Body of pancreas (tissue), 4 donors: Measurements from ENCODE around the gene PSG5. TPM values are rescaled to one million over a fixed set of nuclear protein-coding genes. Genes with fewer than 3 reads are reported as not detected.
"Not testable (repeated sequence)": the region's sequence is repeated elsewhere in the genome, so short reads cannot be mapped to it uniquely, and the experiment has no call there.

Source experiments
- ATAC-seq: fragments of 150-250 bp; one replicate; pipeline ENCODE4 v1.9.1; 2016
- DNase-seq, 4 donors: peaks; one replicate each; pipeline ENCODE4 v3.0.0-alpha.2; 2019
- H3K27ac ChIP-seq, 4 donors: fragments of 200-600 bp; sonication (generic); 1 replicate in 3 of 4; 2 replicates in 1 of 4; pipeline versions ENCODE4 v1.5.1 to v1.6.1; 2016 to 2019; ENCODE audit warnings: mild to moderate bottlenecking in 1 of 4, mixed read lengths in 1 of 4, moderate library complexity in 1 of 4
- H3K27me3 ChIP-seq, 2 donors: fragments of 200-600 bp; sonication (generic); one replicate each; pipeline ENCODE4 v1.6.0; 2016; ENCODE audit warnings: mild to moderate bottlenecking in 1 of 2
- H3K36me3 ChIP-seq, 2 donors: fragments of 200-600 bp; sonication (generic); replicated peaks in 1 of 2; 2 replicates each; pipeline ENCODE4 v1.5.1; 2016; ENCODE audit warnings: low read depth in 2 of 2; ENCODE audit not compliant: insufficient read depth in 1 of 2
- H3K4me1 ChIP-seq: fragments of 200-600 bp; sonication (generic); one replicate; pipeline ENCODE4 v1.6.0; 2016
- H3K4me3 ChIP-seq, 2 donors: fragments of 200-600 bp; sonication (generic); 1 replicate in 1 of 2; 2 replicates in 1 of 2; pipeline ENCODE4 v1.5.1; 2016 to 2019
- H3K9me3 ChIP-seq, 3 donors: fragments of 200-600 bp; sonication (generic); 1 replicate in 2 of 3; 2 replicates in 1 of 3; pipeline ENCODE4 v1.5.1; 2016
- CTCF ChIP-seq, 7 experiments: fragments of 450-650 bp in 4 of 7; fragments of 200-600 bp in 3 of 7; sonication (generic) in 3 of 7; IDR thresholded peaks; one replicate each; pipeline ENCODE4 v1.5.1; 2016 to 2019; ENCODE audit warnings: antibody characterized with exemption in 7 of 7
- POLR2A ChIP-seq, 3 donors: fragments of 450-650 bp; IDR thresholded peaks; one replicate each; pipeline ENCODE4 v1.6.1; 2016; ENCODE audit warnings: antibody characterized with exemption in 3 of 3, mild to moderate bottlenecking in 2 of 3
- WGBS, 2 donors: methylation state at CpG; one replicate each; pipeline ENCODE4 v1.1.5; 2017; 5-methylcytosine and 5-hydroxymethylcytosine counted together
- intact Hi-C: fragments of 100-400 bp; cut with DNase I; formaldehyde crosslinking; loops from one replicate; pipeline ENCODE4 v1.15.1; 2023
- total RNA-seq, 2 donors: library from RNA; depleted of rRNA; stranded (reverse); fragments of >200 nt; gene quantifications; one replicate each; pipeline ENCODE4 v1.1.0, GENCODE V29; 2016

PSG5 gene
- total RNA-seq, 2 donors from 2014 or later, result 1.3 TPM; not detected in 1

GRCh38 chr19:43126720-43127119, 59.6 kb downstream of the PSG5 start:
- no peak for TF ChIP-seq POLR2A (IDR thresholded peaks at IDR 0.05)
- no peak for TF ChIP-seq CTCF (IDR thresholded peaks at IDR 0.05)
- H3K4me3 ChIP-seq, result no peak overlapping the region
- no peak overlapping the region for H3K27ac ChIP-seq
- no peaks in the 10 kb centered on the region for H3K4me1 ChIP-seq
- no peak for ATAC-seq
- H3K36me3 ChIP-seq, result no peaks in the 10 kb centered on the region
- WGBS, 2 donors, result 52 to 57% methylated on average over 4 of the region's 4 CpGs
- no peaks in the 10 kb centered on the region for H3K27me3 ChIP-seq
- H3K9me3 ChIP-seq, result no peaks in the 10 kb centered on the region
- DNase-seq, result no peak
- intact Hi-C loops, result no loop called here

GRCh38 chr19:43124360-43124759, 62.0 kb downstream of the PSG5 start:
- DNase-seq (no peak), ATAC-seq (no peak)
- intact Hi-C loops, result no loop called here
- no peaks in the 10 kb centered on the region for H3K4me1 ChIP-seq
- H3K27ac ChIP-seq, result no peak overlapping the region
- TF ChIP-seq POLR2A (IDR thresholded peaks at IDR 0.05) (no peak), CTCF (IDR thresholded peaks at IDR 0.05) (no peak)
- WGBS, 2 donors, result 45 to 55% methylated on average over 2 of the region's 2 CpGs
- H3K36me3 ChIP-seq, result no peaks in the 10 kb centered on the region
- H3K4me3 ChIP-seq, result no peak overlapping the region
- no peaks in the 10 kb centered on the region for H3K27me3 ChIP-seq
- H3K9me3 ChIP-seq, result no peaks in the 10 kb centered on the region

GRCh38 chr19:43120433-43121026, 65.8 kb downstream of the PSG5 start:
- ATAC-seq, H3K4me3 ChIP-seq, intact Hi-C loops, H3K36me3 ChIP-seq, H3K27me3 ChIP-seq, H3K9me3 ChIP-seq, H3K4me1 ChIP-seq, DNase-seq, H3K27ac ChIP-seq: not testable (repeated sequence)
- 50 to 55% methylated on average over 11 of the region's 11 CpGs for WGBS, 2 donors

GRCh38 chr19:43119526-43119925, 66.8 kb downstream of the PSG5 start:
- H3K4me1 ChIP-seq, H3K27ac ChIP-seq, DNase-seq, H3K36me3 ChIP-seq, H3K4me3 ChIP-seq, H3K9me3 ChIP-seq, H3K27me3 ChIP-seq, ATAC-seq, intact Hi-C loops: not testable (repeated sequence)
- 39 to 55% methylated on average over 3 of the region's 3 CpGs for WGBS, 2 donors

Other genes with a start within 250 kb of the PSG5 start
- not detected for gene PSG7, start 249.3 kb downstream of the PSG5 start, total RNA-seq
- not detected for gene PSG11, start 160.1 kb downstream of the PSG5 start, total RNA-seq
- gene PSG2, start 103.8 kb downstream of the PSG5 start, total RNA-seq, result not detected
- gene PSG4, start 19.1 kb upstream of the PSG5 start, total RNA-seq, result under 1 TPM in 1 of 2 donors, not detected in 1; 0.52 TPM
- not detected for gene PSG9, start 83.0 kb upstream of the PSG5 start, total RNA-seq
- gene CD177, start 167.2 kb upstream of the PSG5 start, total RNA-seq, result under 1 TPM in 1 of 2 donors, not detected in 1; 0.52 TPM
- gene TEX101, start 228.4 kb upstream of the PSG5 start, total RNA-seq, result not detected